Esophagus muscularis mucosa (tissue), 4 donors: ENCODE data around the gene STEAP4. TPM values are rescaled to one million over a fixed set of nuclear protein-coding genes. Genes with fewer than 3 reads are reported as not detected.
"Not testable (repeated sequence)": the region's sequence is repeated elsewhere in the genome, so short reads cannot be mapped to it uniquely, and the experiment has no call there.

ENCODE experiments used
- DNase-seq: peaks from one replicate; pipeline ENCODE4 v3.0.0-alpha.2; 2017; ENCODE audit errors: extremely low spot score
- H3K27ac ChIP-seq, 4 donors: fragments of 200-600 bp; sonication (generic); replicated peaks in 1 of 4; 1 replicate in 3 of 4; 2 replicates in 1 of 4; pipeline ENCODE4 v1.5.1; 2016 to 2019; ENCODE audit warnings: mild to moderate bottlenecking in 1 of 4
- H3K27me3 ChIP-seq, 4 donors: fragments of 200-600 bp; sonication (generic); one replicate each; pipeline versions ENCODE4 v1.5.1 to v1.6.0; 2016 to 2019
- H3K36me3 ChIP-seq, 4 donors: fragments of 200-600 bp; sonication (generic); one replicate each; pipeline ENCODE4 v1.5.1; 2016 to 2019
- H3K4me1 ChIP-seq, 4 donors: fragments of 200-600 bp; sonication (generic); one replicate each; pipeline ENCODE4 v1.5.1; 2016 to 2019
- H3K4me3 ChIP-seq, 4 donors: fragments of 200-600 bp; sonication (generic); 1 replicate in 2 of 4; 2 replicates in 2 of 4; pipeline ENCODE4 v1.5.1; 2016 to 2019; ENCODE audit warnings: mild to moderate bottlenecking in 4 of 4, moderate library complexity in 1 of 4
- H3K9me3 ChIP-seq, 4 donors: fragments of 200-600 bp; sonication (generic); 1 replicate in 3 of 4; 2 replicates in 1 of 4; pipeline ENCODE4 v1.5.1; 2016 to 2019
- CTCF ChIP-seq, 3 experiments: fragments of 200-600 bp in 2 of 3; fragments of 450-650 bp in 1 of 3; sonication (generic) in 2 of 3; IDR thresholded peaks; one replicate each; pipeline ENCODE4 v1.5.1; 2017 to 2019; ENCODE audit warnings: antibody characterized with exemption in 3 of 3, mild to moderate bottlenecking in 2 of 3, moderate library complexity in 1 of 3
- EP300 ChIP-seq: sonication (generic); formaldehyde crosslinking; IDR thresholded peaks from one replicate; pipeline ENCODE4 v1.6.1; 2017; ENCODE audit warnings: antibody characterized with exemption
- POLR2A ChIP-seq: fragments of 450-650 bp; IDR thresholded peaks from one replicate; pipeline ENCODE4 v1.6.1; 2017; ENCODE audit warnings: antibody characterized with exemption, moderate library complexity, mild to moderate bottlenecking, low read depth
- POLR2AphosphoS5 ChIP-seq, 2 donors: sonication (generic); formaldehyde crosslinking; IDR thresholded peaks; one replicate each; pipeline ENCODE4 v1.6.1; 2017; ENCODE audit warnings: antibody characterized with exemption in 2 of 2
- WGBS: methylation state at CpG from one replicate; pipeline ENCODE4 v1.1.5; 2018; 5-methylcytosine and 5-hydroxymethylcytosine counted together
- intact Hi-C: fragments of 100-400 bp; cut with DNase I; formaldehyde crosslinking; loops from one replicate; pipeline ENCODE4 v1.15.1; 2023
- total RNA-seq, 4 donors: library from RNA; depleted of rRNA; stranded (reverse); fragments of >200 nt; gene quantifications; one replicate each; pipeline versions ENCODE4 v1.1.0 to v1.2.1, GENCODE V29; 2016

Gene STEAP4
- total RNA-seq, 4 donors from 2014 or later, result 21.6 to 72.4 (median 56.6) TPM

GRCh38 chr7:88281749-88282148 is 24.9 kb downstream of the STEAP4 start:
- H3K4me3 ChIP-seq, result no peak overlapping the region
- DNase-seq, result no peak
- no peaks in the 10 kb centered on the region for H3K9me3 ChIP-seq
- TF ChIP-seq CTCF (IDR thresholded peaks at IDR 0.05) (no peak), POLR2A (no peak), EP300 (no peak), POLR2AphosphoS5 (IDR thresholded peaks at IDR 0.05) (no peak)
- H3K27ac ChIP-seq, result no peak overlapping the region
- H3K36me3 ChIP-seq, result peaks cover 0 to 5% (median 0%) of the 10 kb centered on the region in 4 donors
- H3K27me3 ChIP-seq, result no peaks in the 10 kb centered on the region
- 74% methylated on average over 2 of the region's 2 CpGs for WGBS
- H3K4me1 ChIP-seq, result no peaks in the 10 kb centered on the region
- intact Hi-C loops, result no loop called here

- no peak for DNase-seq
- Histone ChIP-seq H3K36me3 (peaks cover 0 to 5% (median 0%) of the 10 kb centered on the region in 4 donors), H3K27me3 (no peaks in the 10 kb centered on the region), H3K4me3 (no peak overlapping the region), H3K4me1 (no peaks in the 10 kb centered on the region), H3K27ac (no peak overlapping the region), H3K9me3 (no peaks in the 10 kb centered on the region)
- intact Hi-C loops, result no loop called here
- TF ChIP-seq POLR2AphosphoS5 (IDR thresholded peaks at IDR 0.05) (no peak), POLR2A (no peak), CTCF (IDR thresholded peaks at IDR 0.05) (no peak), EP300 (no peak)
- WGBS, result 96% methylated on average over 1 of the region's 1 CpG
Observed at GRCh38 chr7:88280801-88281200, 25.9 kb downstream of the STEAP4 start.

GRCh38 chr7:88279323-88279722 is 27.4 kb downstream of the STEAP4 start:
- H3K27me3 ChIP-seq, result no peaks in the 10 kb centered on the region
- no peak for DNase-seq
- intact Hi-C loops, result no loop called here
- WGBS, result 63% methylated on average over 3 of the region's 3 CpGs
- no peak for TF ChIP-seq POLR2AphosphoS5 (IDR thresholded peaks at IDR 0.05)
- no peaks in the 10 kb centered on the region for H3K9me3 ChIP-seq
- peaks cover 0 to 5% (median 0%) of the 10 kb centered on the region in 4 donors for H3K36me3 ChIP-seq
- H3K4me3 ChIP-seq, result no peak overlapping the region
- no peak overlapping the region for H3K27ac ChIP-seq
- no peaks in the 10 kb centered on the region for H3K4me1 ChIP-seq

GRCh38 chr7:88278881-88279280 is 27.8 kb downstream of the STEAP4 start:
- H3K4me1 ChIP-seq, result no peaks in the 10 kb centered on the region
- no peak for DNase-seq
- H3K36me3 ChIP-seq, result peaks cover 0 to 5% (median 0%) of the 10 kb centered on the region in 4 donors
- TF ChIP-seq POLR2AphosphoS5 (IDR thresholded peaks at IDR 0.05), result no peak
- TF ChIP-seq POLR2A, result no peak
- TF ChIP-seq CTCF (IDR thresholded peaks at IDR 0.05), result no peak
- TF ChIP-seq EP300, result no peak
- intact Hi-C loops, result no loop called here
- H3K9me3 ChIP-seq, result no peaks in the 10 kb centered on the region
- no peak overlapping the region for H3K4me3 ChIP-seq
- no peak overlapping the region for H3K27ac ChIP-seq
- no peaks in the 10 kb centered on the region for H3K27me3 ChIP-seq
- 79% methylated on average over 1 of the region's 1 CpG for WGBS

- TF ChIP-seq POLR2A, result no peak
- no peak for TF ChIP-seq EP300
- TF ChIP-seq CTCF (IDR thresholded peaks at IDR 0.05), result no peak
- no peak for TF ChIP-seq POLR2AphosphoS5 (IDR thresholded peaks at IDR 0.05)
- Histone ChIP-seq H3K4me3 (no peak overlapping the region), H3K9me3 (no peaks in the 10 kb centered on the region), H3K4me1 (no peaks in the 10 kb centered on the region), H3K27ac (no peak overlapping the region), H3K36me3 (no peaks in the 10 kb centered on the region), H3K27me3 (no peaks in the 10 kb centered on the region)
- intact Hi-C loops, result no loop called here
- 92% methylated on average over 3 of the region's 3 CpGs for WGBS
- DNase-seq, result no peak
Observed at GRCh38 chr7:88276605-88277153, 30.0 kb downstream of the STEAP4 start.

- 77% methylated on average over 5 of the region's 5 CpGs for WGBS
- H3K9me3 ChIP-seq, H3K4me1 ChIP-seq, intact Hi-C loops, H3K36me3 ChIP-seq, H3K27ac ChIP-seq, DNase-seq, H3K27me3 ChIP-seq, H3K4me3 ChIP-seq: not testable (repeated sequence)
Observed at GRCh38 chr7:88274856-88275255, 31.8 kb downstream of the STEAP4 start.
